GM12878 (cell line): ENCODE measurements around the gene LIN37. TPM values are rescaled to one million over a fixed set of nuclear protein-coding genes. Genes with fewer than 3 reads are reported as not detected.

Source experiments
- CBFB ChIP-seq: IDR thresholded peaks from 2 replicates; pipeline ENCODE4 v1.6.1; 2016; ENCODE audit warnings: antibody characterized with exemption, low read depth
- CHD1 ChIP-seq: IDR thresholded peaks from 2 replicates; pipeline ENCODE4 v1.6.1; 2012; ENCODE audit warnings: low read depth, low read length, improper control_type of control experiment
- E2F4 ChIP-seq: IDR thresholded peaks from 2 replicates; pipeline ENCODE4 v1.6.1; 2012; ENCODE audit warnings: low read depth, low read length, improper control_type of control experiment
- JUNB ChIP-seq: IDR thresholded peaks from 2 replicates; pipeline ENCODE4 v1.6.1; 2016; ENCODE audit warnings: antibody characterized with exemption, mild to moderate bottlenecking
- NFIC ChIP-seq: IDR thresholded peaks from 2 replicates; pipeline ENCODE4 v1.6.1; 2012; ENCODE audit warnings: low read depth, mild to moderate bottlenecking, inconsistent platforms, low read length, moderate library complexity
- NFYA ChIP-seq: IDR thresholded peaks from 2 replicates; pipeline ENCODE4 v1.6.1; 2011; ENCODE audit warnings: low read depth, mild to moderate bottlenecking, low read length, improper control_type of control experiment, borderline replicate concordance
- NRF1 ChIP-seq: conservative IDR thresholded peaks from 2 replicates; pipeline ENCODE4 v1.6.1; 2011; ENCODE audit warnings: mild to moderate bottlenecking, low read depth, low read length, improper control_type of control experiment
- SIX5 ChIP-seq: IDR thresholded peaks from 2 replicates; pipeline ENCODE4 v1.6.1; 2011; ENCODE audit warnings: mild to moderate bottlenecking, low read depth, low read length, moderate library complexity; ENCODE audit not compliant: severe bottlenecking
- SUPT20H ChIP-seq: IDR thresholded peaks from 2 replicates; pipeline ENCODE4 v1.6.1; 2011; ENCODE audit warnings: low read depth, mild to moderate bottlenecking, low read length, moderate library complexity, borderline replicate concordance; ENCODE audit not compliant: control insufficient read depth
- TAF1 ChIP-seq: IDR thresholded peaks from 2 replicates; pipeline ENCODE4 v1.6.1; 2011; ENCODE audit warnings: mild to moderate bottlenecking, low read depth, low read length, borderline replicate concordance
- TARDBP ChIP-seq: IDR thresholded peaks from 2 replicates; pipeline ENCODE4 v1.6.1; 2016; ENCODE audit warnings: borderline replicate concordance
- YY1 ChIP-seq: IDR thresholded peaks from 2 replicates; pipeline ENCODE4 v1.6.1; 2011; ENCODE audit warnings: low read depth, mild to moderate bottlenecking, low read length
- ZNF207 ChIP-seq: fragments of 450-650 bp; IDR thresholded peaks from 2 replicates; pipeline ENCODE4 v1.6.1; 2014; ENCODE audit warnings: antibody characterized with exemption, mild to moderate bottlenecking, borderline replicate concordance
- ZNF24 ChIP-seq: fragments of 450-650 bp; IDR thresholded peaks from 2 replicates; pipeline ENCODE4 v1.6.1; 2017; ENCODE audit warnings: antibody characterized with exemption, mild to moderate bottlenecking
- polyA plus RNA-seq, 11 experiments: library from polyadenylated mRNA; depleted of rRNA in 4 of 11; unstranded in 6 of 11; stranded (reverse) in 5 of 11; fragments of >200 nt; fragmentation: Nextera tagmentation in 4 of 11; fragmentation: Illumina TruSeq in 1 of 11; extraction: Ambion mirVana in 4 of 11; extraction: Trizol in 1 of 11; gene quantifications; 1 replicate in 1 of 11; 2 replicates in 10 of 11; pipeline versions ENCODE4 v1.2.1 to v1.2.3, GENCODE V29; 2011 to 2016; ENCODE audit warnings: inconsistent platforms in 2 of 11, missing spikeins in 2 of 11, low read depth in 1 of 11
- total RNA-seq, 4 experiments: library from RNA; depleted of rRNA in 3 of 4; stranded (reverse); fragments of >200 nt in 3 of 4; fragmentation: Illumina TruSeq in 1 of 4; extraction: Trizol in 1 of 4; gene quantifications; 2 replicates each; pipeline versions ENCODE4 v1.2.1 to v1.2.3, GENCODE V29; 2013 to 2021
- TF ChIP-seq, protein P1 (sequence below): fragments of 450-650 bp; IDR thresholded peaks from 2 replicates; pipeline ENCODE4 v1.6.1; 2016; ENCODE audit warnings: mild to moderate bottlenecking
- TF ChIP-seq, protein P2 (sequence below): IDR thresholded peaks from 2 replicates; pipeline ENCODE4 v1.6.1; 2011; ENCODE audit warnings: low read depth, low read length, improper control_type of control experiment, borderline replicate concordance

The LIN37 gene
- total and polyA plus RNA-seq, 10 of the 15 experiments (the other 5 are each of a cell fraction or from before 2014, with no cell fraction given): 0.69 to 11.9 (median 7.6) TPM

GRCh38 chr19:35775298-35776101, 27.1 kb downstream of the LIN37 start, which contains the start of gene ARHGAP33 (continued):
- TF ChIP-seq, protein P1, sequence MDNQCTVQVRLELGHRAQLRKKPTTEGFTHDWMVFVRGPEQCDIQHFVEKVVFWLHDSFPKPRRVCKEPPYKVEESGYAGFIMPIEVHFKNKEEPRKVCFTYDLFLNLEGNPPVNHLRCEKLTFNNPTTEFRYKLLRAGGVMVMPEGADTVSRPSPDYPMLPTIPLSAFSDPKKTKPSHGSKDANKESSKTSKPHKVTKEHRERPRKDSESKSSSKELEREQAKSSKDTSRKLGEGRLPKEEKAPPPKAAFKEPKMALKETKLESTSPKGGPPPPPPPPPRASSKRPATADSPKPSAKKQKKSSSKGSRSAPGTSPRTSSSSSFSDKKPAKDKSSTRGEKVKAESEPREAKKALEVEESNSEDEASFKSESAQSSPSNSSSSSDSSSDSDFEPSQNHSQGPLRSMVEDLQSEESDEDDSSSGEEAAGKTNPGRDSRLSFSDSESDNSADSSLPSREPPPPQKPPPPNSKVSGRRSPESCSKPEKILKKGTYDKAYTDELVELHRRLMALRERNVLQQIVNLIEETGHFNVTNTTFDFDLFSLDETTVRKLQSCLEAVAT: no peak
- TF ChIP-seq TARDBP: no peak
- no peak for TF ChIP-seq NFIC
- no peak for TF ChIP-seq NRF1
- TF ChIP-seq SIX5: no peak
- TF ChIP-seq TAF1: 0 out of 2 replicates have a peak, but pooled peaks have one; percentile 32
- TF ChIP-seq JUNB: no peak
- 0 out of 2 replicates have a peak, but pooled peaks have one; percentile 22 for TF ChIP-seq E2F4
- TF ChIP-seq YY1: peak; percentile 86
- TF ChIP-seq NFYA: no peak
- TF ChIP-seq, protein P2, sequence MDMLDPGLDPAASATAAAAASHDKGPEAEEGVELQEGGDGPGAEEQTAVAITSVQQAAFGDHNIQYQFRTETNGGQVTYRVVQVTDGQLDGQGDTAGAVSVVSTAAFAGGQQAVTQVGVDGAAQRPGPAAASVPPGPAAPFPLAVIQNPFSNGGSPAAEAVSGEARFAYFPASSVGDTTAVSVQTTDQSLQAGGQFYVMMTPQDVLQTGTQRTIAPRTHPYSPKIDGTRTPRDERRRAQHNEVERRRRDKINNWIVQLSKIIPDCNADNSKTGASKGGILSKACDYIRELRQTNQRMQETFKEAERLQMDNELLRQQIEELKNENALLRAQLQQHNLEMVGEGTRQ: no peak
- TF ChIP-seq ZNF24: no peak
- no peak for TF ChIP-seq CBFB
- no peak for TF ChIP-seq ZNF207
- TF ChIP-seq SUPT20H: no peak
- no peak for TF ChIP-seq CHD1
